Inferior parietal cortex (tissue), 1 donor: ENCODE results near the gene SVIP.

ENCODE experiments used
- DNase-seq: peaks from one replicate; pipeline ENCODE4 v3.0.0-alpha.2; 2016; ENCODE audit errors: extremely low spot score

Gene SVIP

DNA sequence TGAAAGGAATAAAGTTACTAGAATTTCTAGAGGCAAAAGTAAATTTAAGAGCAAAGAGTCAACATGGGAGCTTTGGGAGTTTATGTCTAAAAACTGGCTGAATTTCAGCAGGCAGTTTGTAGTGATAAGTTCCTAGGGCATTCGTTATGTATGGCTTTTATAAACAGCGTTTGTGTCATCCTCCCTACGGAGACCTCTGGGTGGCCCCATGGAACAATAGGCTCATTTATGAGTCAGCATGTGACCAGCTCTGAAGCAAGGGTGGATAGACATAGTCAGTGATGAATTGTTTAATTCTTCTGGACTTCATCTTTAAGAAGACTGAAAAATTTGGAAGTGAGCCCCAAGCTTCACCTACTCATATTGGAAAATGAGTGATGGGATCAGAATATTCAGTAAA, 37.1 kb downstream of the SVIP start:
- DNase-seq: peak; percentile 84

DNA sequence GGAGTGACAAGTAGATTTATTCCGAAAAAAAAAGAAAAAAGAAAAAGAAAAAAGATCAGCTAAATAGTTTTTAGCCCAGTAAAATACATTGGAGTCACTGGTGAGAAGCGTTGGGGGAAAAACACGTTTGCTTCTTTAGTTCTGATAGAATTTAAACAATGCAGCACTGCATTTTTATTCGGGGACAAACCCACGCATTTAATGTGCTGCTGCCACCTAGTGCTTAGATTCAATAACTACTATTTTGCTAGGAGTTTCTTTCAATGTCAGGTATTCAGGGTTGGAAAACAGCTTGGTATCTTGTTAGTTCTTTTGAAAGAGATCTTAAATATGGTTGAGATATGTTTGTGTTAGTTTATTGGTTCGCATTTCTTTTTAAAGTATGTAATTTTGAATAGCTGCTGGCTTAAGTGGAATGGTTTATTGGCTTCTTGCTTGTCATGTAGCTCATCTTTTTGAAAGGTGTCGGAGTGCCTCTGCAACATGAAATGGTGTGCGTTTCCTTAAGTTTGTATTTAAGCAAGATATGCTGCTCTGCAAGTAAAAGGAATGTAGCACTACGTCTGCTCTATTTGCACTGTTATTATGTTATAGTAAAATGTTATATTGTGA, 41.9 kb downstream of the SVIP start:
- DNase-seq: peak; percentile 85

DNA sequence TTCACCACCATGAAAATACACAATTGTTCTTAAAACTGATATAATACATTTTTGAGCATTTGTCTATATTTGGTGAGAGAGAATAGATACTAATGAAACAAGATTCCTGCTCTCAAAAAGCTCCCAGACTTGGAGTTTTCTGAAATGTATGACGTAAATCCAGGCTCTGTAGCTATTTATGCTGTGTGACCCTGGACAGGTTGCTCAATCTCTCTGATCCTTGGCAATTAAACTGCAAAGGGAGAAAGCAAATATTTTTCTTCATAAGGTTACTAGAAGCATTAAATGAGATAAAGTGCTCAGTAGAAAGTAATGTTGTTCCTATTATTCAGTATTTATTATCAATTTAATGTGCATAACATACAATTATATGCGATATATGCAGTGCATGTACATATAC, 42.5 kb downstream of the SVIP start:
- DNase-seq: no peak

DNA sequence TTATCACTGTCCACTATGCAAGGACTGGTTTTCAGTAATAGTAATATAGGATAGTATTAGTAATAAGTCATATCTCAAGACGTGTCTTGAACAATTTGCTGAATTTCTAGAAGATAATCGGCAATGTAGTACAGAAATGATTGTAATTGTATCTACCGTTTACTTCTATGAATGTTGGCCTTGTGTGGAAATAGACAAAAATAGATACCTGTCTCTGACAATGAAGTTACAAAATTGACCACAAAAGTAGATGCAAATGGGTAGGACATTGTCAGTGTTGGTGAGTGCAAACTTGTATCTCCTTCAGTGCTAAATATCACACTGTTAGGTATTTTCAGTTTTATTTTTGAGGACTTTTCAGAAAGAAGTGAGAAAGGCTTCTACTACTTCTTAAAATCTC, 43.1 kb downstream of the SVIP start:
- no peak for DNase-seq

DNA sequence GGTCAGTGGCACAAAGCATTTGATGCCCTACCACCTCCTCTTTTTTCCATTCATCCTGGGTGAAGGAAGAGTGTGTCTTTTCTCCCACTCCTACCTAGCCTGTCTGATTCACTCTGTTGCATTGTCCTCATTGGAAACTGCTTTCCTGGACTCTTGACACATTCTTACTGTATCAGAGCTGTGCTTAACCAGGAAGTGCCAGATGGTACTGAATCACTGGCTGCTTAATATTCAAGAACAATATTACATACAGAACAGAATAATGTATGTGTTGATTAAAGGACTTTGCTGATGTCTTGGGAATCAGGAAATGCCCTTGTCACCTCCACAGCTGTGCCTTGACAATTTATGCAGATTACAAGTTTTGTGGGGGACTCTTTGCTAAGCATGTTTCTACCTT, 44.4 kb downstream of the SVIP start:
- no peak for DNase-seq

DNA sequence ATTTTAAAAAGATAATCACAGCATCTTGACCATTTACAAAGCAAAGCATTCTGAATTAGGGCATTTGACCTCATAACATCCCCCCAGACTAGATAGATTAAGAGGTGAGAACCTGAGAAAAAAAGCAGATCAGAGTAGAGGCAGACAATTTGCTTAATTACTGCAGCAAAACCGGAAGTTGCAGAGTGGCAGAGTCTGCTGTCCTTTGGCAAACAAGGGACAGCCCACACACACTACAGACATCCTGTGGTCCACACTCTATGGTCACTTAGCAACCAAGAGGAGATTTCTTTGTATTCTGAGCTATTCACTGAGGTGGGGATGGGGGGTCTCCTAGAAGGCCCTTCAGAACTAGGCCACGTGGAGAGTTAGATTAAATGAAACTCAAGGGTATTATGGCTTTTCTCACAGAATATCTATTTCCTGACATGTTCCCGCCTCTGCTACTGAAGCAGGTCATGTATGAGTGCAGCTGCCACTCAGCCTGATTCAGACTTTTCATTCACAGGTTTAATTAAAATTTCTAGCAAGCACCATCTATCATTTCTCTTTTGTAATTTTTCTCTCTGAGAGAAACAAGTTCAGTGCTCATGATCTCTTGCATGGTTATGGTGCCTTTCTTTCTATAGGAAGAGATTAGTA, 48.5 kb downstream of the SVIP start:
- no peak for DNase-seq

DNA sequence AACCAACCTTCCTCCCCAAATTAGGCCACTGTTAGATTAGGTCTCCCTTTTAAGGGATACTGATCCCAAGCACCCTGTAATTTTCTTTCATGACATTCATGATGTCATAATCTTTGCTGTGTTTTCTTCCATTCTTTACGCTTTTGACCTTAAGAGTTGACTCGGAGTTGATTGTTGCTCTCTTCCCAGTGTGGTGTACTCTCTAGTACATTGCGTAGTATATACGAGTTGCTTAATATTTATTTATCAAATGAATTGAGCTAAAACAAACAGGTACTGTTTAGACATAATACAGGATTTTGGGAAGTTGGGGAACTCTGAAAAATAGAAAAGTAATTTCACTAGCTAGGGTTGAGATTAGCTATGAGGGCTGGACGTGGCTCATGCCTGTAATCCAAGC, 49.8 kb downstream of the SVIP start:
- DNase-seq: no peak

DNA sequence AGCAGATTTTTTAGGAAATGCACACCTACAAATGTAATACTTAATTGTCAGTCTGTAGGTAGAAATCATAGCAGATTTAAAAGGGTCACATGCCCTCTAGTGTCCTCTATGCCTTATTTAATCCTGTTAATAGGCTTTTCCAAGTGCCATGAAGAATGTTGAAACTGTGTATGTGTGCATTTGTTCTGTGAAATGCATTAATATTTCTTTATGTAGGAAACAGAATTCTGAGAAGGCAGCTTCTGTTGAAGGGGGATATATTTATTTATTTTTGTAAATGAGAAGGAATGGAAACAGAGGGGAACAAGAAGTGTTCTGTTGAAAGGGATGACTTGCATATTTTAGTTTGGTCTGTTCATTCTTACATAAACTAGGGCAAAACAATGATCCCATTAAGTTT, 51.0 kb downstream of the SVIP start:
- no peak for DNase-seq

DNA sequence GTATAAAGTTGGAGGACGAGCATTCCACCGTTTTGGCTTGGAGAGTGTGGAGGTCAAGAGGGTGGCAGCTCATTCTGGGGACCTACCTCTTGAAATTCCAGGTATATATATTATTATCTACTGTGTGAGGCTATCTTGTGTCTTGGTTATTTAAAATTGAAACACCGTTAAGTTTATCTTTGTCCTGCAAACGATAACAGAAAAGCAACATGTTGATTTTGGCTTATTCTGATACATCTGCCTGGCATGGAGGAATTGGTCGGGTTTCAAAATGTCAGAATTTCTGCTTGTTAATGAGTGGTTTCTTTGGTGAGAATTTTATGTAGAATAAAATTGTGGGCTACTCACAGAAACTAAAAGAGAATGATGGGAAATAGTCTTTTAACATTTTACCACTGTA, 54.4 kb downstream of the SVIP start:
- no peak for DNase-seq

DNA sequence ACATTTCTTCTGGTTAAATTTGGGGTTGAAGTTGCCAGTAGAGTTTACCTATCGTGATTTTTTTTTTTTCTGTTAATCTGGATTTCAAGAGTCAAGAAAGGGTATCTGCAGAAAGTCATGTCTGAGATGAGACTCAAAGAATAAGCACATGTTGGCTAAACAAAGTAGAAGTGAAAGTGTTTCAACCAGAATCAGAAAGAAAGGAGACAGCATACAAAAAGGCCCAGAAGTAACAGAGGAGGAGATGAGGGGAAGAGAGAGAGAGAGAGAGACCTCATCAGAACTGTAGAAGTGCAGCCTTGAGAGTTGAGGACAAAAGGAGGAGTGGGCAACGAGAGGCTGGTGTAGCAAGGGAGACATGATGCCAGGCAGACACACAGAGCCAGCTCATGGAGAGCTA, 54.9 kb downstream of the SVIP start:
- no peak for DNase-seq

DNA sequence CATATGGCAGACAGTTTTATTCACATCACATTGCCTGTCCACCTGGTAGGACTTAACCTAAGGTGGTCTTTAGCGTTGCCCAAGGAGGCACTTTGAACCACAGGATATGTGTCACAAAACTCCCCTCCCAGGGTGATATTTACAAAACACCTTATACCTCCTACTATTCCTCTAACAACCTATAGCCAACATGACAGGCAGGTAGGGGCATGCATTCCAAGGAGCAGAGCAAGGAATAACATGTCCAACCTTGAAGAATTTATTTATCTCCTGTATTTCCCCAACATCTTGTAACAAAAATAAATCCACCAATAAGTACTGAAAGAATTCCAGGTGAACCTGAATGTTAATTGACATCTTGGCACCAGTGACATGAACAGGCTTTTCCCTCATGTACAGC, 60.5 kb downstream of the SVIP start:
- DNase-seq: no peak
